ENCODE data around the gene SYK. TPM values are rescaled to one million over a fixed set of nuclear protein-coding genes. Genes with fewer than 3 reads are reported as not detected.

Gene SYK
- total RNA-seq, 1 experiment from 2014 or later: 0.28 TPM

DNA sequence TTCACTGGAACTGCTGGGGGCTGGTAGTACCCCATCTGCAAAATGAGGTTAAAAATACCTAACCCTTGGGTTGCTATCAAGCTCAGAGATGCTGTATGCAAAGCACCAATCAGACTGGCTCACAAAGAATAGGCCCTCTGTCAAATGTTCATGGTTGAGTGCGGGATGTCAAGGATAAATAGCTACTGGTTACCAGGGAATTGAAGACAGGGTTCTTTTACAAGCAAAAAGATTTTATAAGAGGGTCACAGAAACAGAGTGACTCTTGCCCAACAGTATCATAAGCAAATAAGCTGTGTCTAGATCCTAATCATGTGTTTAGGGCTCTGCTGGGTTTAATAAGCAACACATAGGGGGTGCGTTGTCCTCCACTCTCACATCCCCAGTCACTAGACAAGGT, 11.9 kb downstream of the SYK start:
- H3K9me3 ChIP-seq (ENCODE audit: control insufficient read depth, insufficient read depth, low read depth, low read length): no peaks in the 10 kb centered on the region
- no peak overlapping the region for H3K4me3 ChIP-seq (ENCODE audit: low read depth in 2 of 2, low read length in 2 of 2)
- CTCF ChIA-PET: no interaction called here

DNA sequence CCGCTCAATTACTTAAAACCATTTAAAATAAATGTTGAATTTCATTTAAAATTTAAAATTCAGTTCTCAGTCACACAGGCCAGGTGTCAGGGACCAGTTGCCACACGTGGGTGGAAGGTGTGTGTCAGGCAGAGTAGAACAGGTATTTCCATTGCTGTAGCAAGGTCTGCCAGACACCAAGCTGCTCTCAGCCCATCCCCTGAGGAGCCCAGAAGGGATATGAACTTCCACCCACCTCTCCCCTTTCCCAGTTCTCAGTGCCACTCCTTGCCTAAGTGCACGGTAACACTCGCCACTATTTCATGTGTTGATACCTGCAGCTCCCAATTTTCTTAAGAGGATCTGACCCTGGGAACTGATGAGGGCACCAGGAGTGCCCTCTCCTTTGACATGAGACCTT, 12.7 kb downstream of the SYK start:
- no peak for DNase-seq (ENCODE audit: low read depth, low spot score)
- no peak overlapping the region for H3K27ac ChIP-seq (ENCODE audit: low read length)
- H3K4me1 ChIP-seq (ENCODE audit: control insufficient read depth, insufficient read depth, low read length): no peaks in the 10 kb centered on the region
- POLR2A ChIA-PET: no interaction called here
- no peak overlapping the region for H3K4me3 ChIP-seq (ENCODE audit: low read depth in 2 of 2, low read length in 2 of 2)
- intact Hi-C loops (cut with micrococcal nuclease; ENCODE audit: unreplicated experiment): no loop called here
- BruUV-seq (replicated peaks): no TSS peak
- CTCF ChIA-PET: no interaction called here
- no peaks in the 10 kb centered on the region for H3K36me3 ChIP-seq (ENCODE audit: control insufficient read depth, insufficient read depth, low read length)
- TF ChIP-seq, protein P1, sequence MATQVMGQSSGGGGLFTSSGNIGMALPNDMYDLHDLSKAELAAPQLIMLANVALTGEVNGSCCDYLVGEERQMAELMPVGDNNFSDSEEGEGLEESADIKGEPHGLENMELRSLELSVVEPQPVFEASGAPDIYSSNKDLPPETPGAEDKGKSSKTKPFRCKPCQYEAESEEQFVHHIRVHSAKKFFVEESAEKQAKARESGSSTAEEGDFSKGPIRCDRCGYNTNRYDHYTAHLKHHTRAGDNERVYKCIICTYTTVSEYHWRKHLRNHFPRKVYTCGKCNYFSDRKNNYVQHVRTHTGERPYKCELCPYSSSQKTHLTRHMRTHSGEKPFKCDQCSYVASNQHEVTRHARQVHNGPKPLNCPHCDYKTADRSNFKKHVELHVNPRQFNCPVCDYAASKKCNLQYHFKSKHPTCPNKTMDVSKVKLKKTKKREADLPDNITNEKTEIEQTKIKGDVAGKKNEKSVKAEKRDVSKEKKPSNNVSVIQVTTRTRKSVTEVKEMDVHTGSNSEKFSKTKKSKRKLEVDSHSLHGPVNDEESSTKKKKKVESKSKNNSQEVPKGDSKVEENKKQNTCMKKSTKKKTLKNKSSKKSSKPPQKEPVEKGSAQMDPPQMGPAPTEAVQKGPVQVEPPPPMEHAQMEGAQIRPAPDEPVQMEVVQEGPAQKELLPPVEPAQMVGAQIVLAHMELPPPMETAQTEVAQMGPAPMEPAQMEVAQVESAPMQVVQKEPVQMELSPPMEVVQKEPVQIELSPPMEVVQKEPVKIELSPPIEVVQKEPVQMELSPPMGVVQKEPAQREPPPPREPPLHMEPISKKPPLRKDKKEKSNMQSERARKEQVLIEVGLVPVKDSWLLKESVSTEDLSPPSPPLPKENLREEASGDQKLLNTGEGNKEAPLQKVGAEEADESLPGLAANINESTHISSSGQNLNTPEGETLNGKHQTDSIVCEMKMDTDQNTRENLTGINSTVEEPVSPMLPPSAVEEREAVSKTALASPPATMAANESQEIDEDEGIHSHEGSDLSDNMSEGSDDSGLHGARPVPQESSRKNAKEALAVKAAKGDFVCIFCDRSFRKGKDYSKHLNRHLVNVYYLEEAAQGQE (IDR thresholded peaks at IDR 0.05; ENCODE audit: insufficient read depth in 1 of 2, low read depth in 2 of 2, low read length in 1 of 2): no peak
- no peak for TF ChIP-seq POLR2AphosphoS5 (IDR thresholded peaks at IDR 0.05; ENCODE audit: low read depth, low read length)
- no peak for TF ChIP-seq TCF7L2 (IDR thresholded peaks at IDR 0.05; ENCODE audit: low read depth, low read length)
- TF ChIP-seq SIN3A (IDR thresholded peaks at IDR 0.05; ENCODE audit: borderline replicate concordance, insufficient read depth, low read depth, low read length): no peak
- TF ChIP-seq, protein P2, sequence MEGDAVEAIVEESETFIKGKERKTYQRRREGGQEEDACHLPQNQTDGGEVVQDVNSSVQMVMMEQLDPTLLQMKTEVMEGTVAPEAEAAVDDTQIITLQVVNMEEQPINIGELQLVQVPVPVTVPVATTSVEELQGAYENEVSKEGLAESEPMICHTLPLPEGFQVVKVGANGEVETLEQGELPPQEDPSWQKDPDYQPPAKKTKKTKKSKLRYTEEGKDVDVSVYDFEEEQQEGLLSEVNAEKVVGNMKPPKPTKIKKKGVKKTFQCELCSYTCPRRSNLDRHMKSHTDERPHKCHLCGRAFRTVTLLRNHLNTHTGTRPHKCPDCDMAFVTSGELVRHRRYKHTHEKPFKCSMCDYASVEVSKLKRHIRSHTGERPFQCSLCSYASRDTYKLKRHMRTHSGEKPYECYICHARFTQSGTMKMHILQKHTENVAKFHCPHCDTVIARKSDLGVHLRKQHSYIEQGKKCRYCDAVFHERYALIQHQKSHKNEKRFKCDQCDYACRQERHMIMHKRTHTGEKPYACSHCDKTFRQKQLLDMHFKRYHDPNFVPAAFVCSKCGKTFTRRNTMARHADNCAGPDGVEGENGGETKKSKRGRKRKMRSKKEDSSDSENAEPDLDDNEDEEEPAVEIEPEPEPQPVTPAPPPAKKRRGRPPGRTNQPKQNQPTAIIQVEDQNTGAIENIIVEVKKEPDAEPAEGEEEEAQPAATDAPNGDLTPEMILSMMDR (IDR thresholded peaks at IDR 0.05): no peak
- in situ Hi-C loops (cut with HindIII; ENCODE audit: low pct_unique_long_range_greater_than_20kb, low sequenced_read_pairs): no loop called here
- H3K27me3 ChIP-seq (ENCODE audit: control insufficient read depth, insufficient read depth, low read length): no peaks in the 10 kb centered on the region
- ATAC-seq: no peak
- H3K9me3 ChIP-seq (ENCODE audit: control insufficient read depth, insufficient read depth, low read depth, low read length): no peaks in the 10 kb centered on the region

More for the DNA sequence above, 11.9 kb downstream of the SYK start:
- Histone ChIP-seq H3K27me3 (ENCODE audit: control insufficient read depth, insufficient read depth, low read length) (no peaks in the 10 kb centered on the region), H3K27ac (ENCODE audit: low read length) (no peak overlapping the region), H3K4me1 (ENCODE audit: control insufficient read depth, insufficient read depth, low read length) (no peaks in the 10 kb centered on the region), H3K36me3 (ENCODE audit: control insufficient read depth, insufficient read depth, low read length) (no peaks in the 10 kb centered on the region)
- ATAC-seq (no peak), DNase-seq (ENCODE audit: low read depth, low spot score) (no peak)
- no TSS peak for BruUV-seq (replicated peaks)
- intact Hi-C loops (cut with micrococcal nuclease; ENCODE audit: unreplicated experiment) (no loop called here), in situ Hi-C loops (cut with HindIII; ENCODE audit: low pct_unique_long_range_greater_than_20kb, low sequenced_read_pairs) (no loop called here)
- POLR2A ChIA-PET: no interaction called here
- no peak for TF ChIP-seq TCF7L2 (IDR thresholded peaks at IDR 0.05; ENCODE audit: low read depth, low read length)
- TF ChIP-seq, protein P1 (IDR thresholded peaks at IDR 0.05; ENCODE audit: insufficient read depth in 1 of 2, low read depth in 2 of 2, low read length in 1 of 2): no peak
- TF ChIP-seq, protein P2 (IDR thresholded peaks at IDR 0.05): no peak
